ENCODE data around the gene PDZD2. TPM values are rescaled to one million over a fixed set of nuclear protein-coding genes. Genes with fewer than 3 reads are reported as not detected.

The PDZD2 gene
- total and polyA plus RNA-seq, 11 donors, result 28.3 to 116 (median 80.6) TPM

GRCh38 chr5:32129074-32129598, 490.2 kb downstream of the PDZD2 start:
- H3K4me1 ChIP-seq, result peaks cover 0 to 49% (median 34%) of the 10 kb centered on the region in 12 donors
- H3K27me3 ChIP-seq, result no peaks in the 10 kb centered on the region
- WGBS, 4 donors, result 82 to 91% (median 90%) methylated on average over 7 of the region's 7 CpGs
- TF ChIP-seq CTCF (IDR thresholded peaks at IDR 0.05) (no peak), POLR2A (IDR thresholded peaks at IDR 0.05) (no peak)
- DNase-seq, result no peak
- peaks cover 0 to 47% (median 32%) of the 10 kb centered on the region in 9 donors for H3K36me3 ChIP-seq
- peak overlapping the region in 1 of 12 donors; percentile 15 for H3K27ac ChIP-seq
- no peaks in the 10 kb centered on the region for H3K9me3 ChIP-seq
- intact Hi-C loops (cut with DNase I), result loop anchor here in 1 of 10 donors (5.0 kb wide), 1 partner anchor 43 kb away; the partner anchor contains the start of gene GOLPH3
- H3K4me3 ChIP-seq, result no peak overlapping the region
- no peak for ATAC-seq

- 71 to 74% (median 73%) methylated on average over 3 of the region's 3 CpGs for WGBS, 4 donors
- Histone ChIP-seq H3K36me3 (peaks cover 0 to 55% (median 32%) of the 10 kb centered on the region in 9 donors), H3K27me3 (no peaks in the 10 kb centered on the region), H3K9me3 (no peaks in the 10 kb centered on the region), H3K27ac (no peak overlapping the region), H3K4me1 (peaks cover 0 to 46% (median 29%) of the 10 kb centered on the region in 12 donors), H3K4me3 (no peak overlapping the region)
- no peak for TF ChIP-seq CTCF (IDR thresholded peaks at IDR 0.05)
- no peak for TF ChIP-seq POLR2A (IDR thresholded peaks at IDR 0.05)
- ATAC-seq, result no peak
- no peak for DNase-seq
- intact Hi-C loops (cut with DNase I), result loop anchor here in 1 of 10 donors (10.0 kb wide), 1 partner anchor 204 kb away; no protein-coding TSS in a partner anchor
Measured at GRCh38 chr5:32130865-32131264, 491.9 kb downstream of the PDZD2 start.

DNA sequence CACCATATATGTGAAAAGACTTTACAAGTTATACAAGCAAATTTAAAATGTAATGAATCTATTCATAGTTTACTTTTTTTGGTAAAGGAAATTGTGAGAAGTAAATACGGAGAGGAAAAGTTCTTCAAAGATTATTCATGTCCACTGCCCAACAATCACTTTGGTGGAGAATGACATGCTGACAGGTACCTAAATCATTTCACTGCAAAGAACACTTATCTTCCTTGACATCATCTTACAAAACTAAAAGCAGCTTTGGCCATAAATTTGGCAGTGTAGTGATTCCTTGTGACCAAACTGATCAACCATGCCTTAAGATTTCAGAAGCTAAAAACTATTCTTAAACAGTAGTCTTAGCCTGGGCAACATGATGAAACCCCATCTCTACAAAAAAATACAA, 492.7 kb downstream of the PDZD2 start:
- 81 to 89% (median 86%) methylated on average over 1 of the region's 1 CpG for WGBS, 4 donors
- no peaks in the 10 kb centered on the region for H3K9me3 ChIP-seq
- no peak for ATAC-seq
- H3K27ac ChIP-seq, result no peak overlapping the region
- no peak for DNase-seq
- TF ChIP-seq CTCF (IDR thresholded peaks at IDR 0.05) (no peak), POLR2A (IDR thresholded peaks at IDR 0.05) (no peak)
- no peaks in the 10 kb centered on the region for H3K27me3 ChIP-seq
- intact Hi-C loops (cut with DNase I), result loop anchor here in 1 of 10 donors (10.0 kb wide), 1 partner anchor 203 kb away; no protein-coding TSS in a partner anchor
- H3K4me1 ChIP-seq, result peaks cover 0 to 44% (median 25%) of the 10 kb centered on the region in 12 donors
- H3K36me3 ChIP-seq, result peaks cover 0 to 51% (median 26%) of the 10 kb centered on the region in 9 donors
- no peak overlapping the region for H3K4me3 ChIP-seq

- TF ChIP-seq CTCF (IDR thresholded peaks at IDR 0.05) (no peak), POLR2A (IDR thresholded peaks at IDR 0.05) (no peak)
- Histone ChIP-seq H3K9me3 (no peaks in the 10 kb centered on the region), H3K27me3 (no peaks in the 10 kb centered on the region), H3K36me3 (peaks cover 0 to 51% (median 35%) of the 10 kb centered on the region in 9 donors), H3K27ac (no peak overlapping the region), H3K4me3 (no peak overlapping the region), H3K4me1 (peaks cover 0 to 32% (median 20%) of the 10 kb centered on the region in 12 donors)
- ATAC-seq, result no peak
- DNase-seq, result no peak
- intact Hi-C loops (cut with DNase I), result loop anchor here in 1 of 10 donors (10.0 kb wide), 1 partner anchor 202 kb away; no protein-coding TSS in a partner anchor
Measured at GRCh38 chr5:32132757-32133156, 493.8 kb downstream of the PDZD2 start.

All from heart left ventricle (tissue), 16 donors.